Astrocyte of the cerebellum (primary cell): ENCODE results near the gene STOML2.
A peak's percentile ranks its signal among the peaks of the same experiment; 100 is the strongest.

ENCODE experiments used
- DNase-seq: peaks from one replicate; pipeline ENCODE4 v3.0.0-alpha.2; 2011; ENCODE audit warnings: low read depth
- H3K4me3 ChIP-seq: 2 replicates; pipeline ENCODE4 v1.5.1; 2011; ENCODE audit warnings: mild to moderate bottlenecking, low read depth, low read length, moderate library complexity
- CTCF ChIP-seq: IDR thresholded peaks from 2 replicates; pipeline ENCODE4 v1.5.1; 2012; ENCODE audit warnings: low read length, low read depth, moderate library complexity, mild to moderate bottlenecking; ENCODE audit errors: missing control alignments
- in situ Hi-C: cut with HindIII; loops from 2 replicates; pipeline ENCODE4 v1.10.0; 2017; ENCODE audit warnings: low sequenced_read_pairs

The STOML2 gene

GRCh38 chr9:35054185-35054835 is 48.6 kb downstream of the STOML2 start:
- no peak for TF ChIP-seq CTCF
- DNase-seq = no peak
- no peak overlapping the region for H3K4me3 ChIP-seq
- in situ Hi-C loops = no loop called here

GRCh38 chr9:35051069-35051967 is 51.6 kb downstream of the STOML2 start:
- no peak overlapping the region for H3K4me3 ChIP-seq
- no peak for DNase-seq
- peak; percentile 73 for TF ChIP-seq CTCF
- in situ Hi-C loops = no loop called here
